ENCODE data around the gene TRIM72.

Gene TRIM72

DNA sequence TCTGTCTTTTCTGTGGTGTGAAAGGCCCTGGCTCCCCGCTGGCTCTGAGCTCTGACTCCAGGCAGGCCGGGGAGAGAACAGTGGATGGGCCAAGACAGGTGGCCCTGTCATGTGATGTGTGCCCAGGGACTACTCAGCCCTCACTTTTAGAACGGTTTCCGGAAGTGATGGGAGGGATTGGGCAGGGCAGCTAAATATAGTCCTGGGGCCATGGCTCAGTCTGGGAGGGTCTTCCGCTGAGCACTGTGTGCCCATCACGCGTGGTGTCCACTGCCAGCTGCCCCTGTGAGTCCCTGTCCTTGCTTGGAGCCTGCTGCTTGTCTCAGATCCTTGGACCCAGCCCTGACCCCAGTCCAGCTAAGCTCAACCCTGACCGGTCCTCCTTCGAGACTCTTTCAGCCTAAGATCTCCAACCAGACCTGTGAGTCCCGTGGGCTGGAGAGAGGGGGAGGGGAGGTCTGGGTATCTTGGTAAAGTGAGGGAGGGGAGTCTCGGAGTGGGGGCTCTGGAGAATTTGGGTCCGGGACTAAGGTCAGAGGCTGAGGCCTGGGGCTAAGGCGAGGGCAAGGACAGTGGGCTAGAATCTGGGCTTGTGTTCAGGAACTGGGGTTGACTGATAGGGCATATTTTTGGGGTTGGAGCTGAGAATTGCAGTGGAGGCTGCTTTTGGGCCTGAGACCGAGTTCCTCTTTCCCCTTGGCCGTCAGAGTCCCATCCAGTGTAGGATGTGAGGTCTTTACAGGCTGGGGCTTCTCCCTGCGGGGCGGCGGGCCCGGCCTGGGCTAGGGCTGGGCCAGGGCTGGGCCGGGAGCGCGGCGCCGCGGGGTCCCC is at the start of gene TRIM72:
TRIM72 (plus strand) TSS at position 243 of the 831 bp plus-strand sequence. CDS start 620 bp downstream, outside the sequence.
- no peak for DNase-seq

GRCh38 chr16:31167315-31167714 is 46.6 kb upstream of the TRIM72 start:
- no peak for DNase-seq

DNA sequence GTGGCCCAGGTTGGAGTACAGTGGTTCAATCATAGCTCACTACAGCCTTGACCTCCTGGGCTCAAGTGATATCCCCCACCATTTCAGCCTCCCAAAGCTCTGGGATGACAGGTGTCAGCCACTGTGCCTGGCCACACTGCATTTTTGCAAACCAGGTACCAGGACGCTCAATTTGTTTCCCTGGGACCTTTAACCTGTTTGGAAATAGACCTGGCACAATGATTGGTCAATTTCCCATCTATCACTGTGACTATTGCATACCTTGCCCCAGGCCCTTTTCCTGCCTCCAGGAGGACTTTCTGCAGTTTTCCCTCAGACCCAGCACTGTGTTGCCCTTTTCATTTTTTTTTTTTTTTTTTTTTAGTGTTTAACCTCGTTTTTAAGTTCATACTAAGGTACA is 45.1 kb upstream of the TRIM72 start:
- no peak for DNase-seq

GRCh38 chr16:31170048-31170447 is 43.9 kb upstream of the TRIM72 start:
- DNase-seq = peak; percentile 76

DNA sequence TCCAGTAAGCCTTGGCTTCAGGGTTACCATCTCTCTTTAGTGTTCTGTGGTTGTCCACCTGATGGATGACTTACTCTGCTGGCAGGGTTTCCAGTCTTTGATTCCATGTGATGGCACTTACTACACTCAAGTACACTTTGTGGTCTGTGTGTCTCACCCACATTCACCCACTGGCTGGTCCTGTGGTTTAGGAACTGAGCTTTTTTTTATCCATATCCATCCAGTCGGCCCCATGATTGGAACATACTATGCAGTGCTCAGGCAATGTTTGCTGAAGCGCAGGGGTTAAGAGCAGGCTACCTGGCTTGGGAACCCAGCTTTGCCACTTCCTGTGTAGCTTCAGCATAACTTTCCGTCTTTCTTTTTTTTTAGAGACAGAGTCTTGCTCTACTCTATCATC is 36.8 kb upstream of the TRIM72 start:
- DNase-seq = no peak

DNA sequence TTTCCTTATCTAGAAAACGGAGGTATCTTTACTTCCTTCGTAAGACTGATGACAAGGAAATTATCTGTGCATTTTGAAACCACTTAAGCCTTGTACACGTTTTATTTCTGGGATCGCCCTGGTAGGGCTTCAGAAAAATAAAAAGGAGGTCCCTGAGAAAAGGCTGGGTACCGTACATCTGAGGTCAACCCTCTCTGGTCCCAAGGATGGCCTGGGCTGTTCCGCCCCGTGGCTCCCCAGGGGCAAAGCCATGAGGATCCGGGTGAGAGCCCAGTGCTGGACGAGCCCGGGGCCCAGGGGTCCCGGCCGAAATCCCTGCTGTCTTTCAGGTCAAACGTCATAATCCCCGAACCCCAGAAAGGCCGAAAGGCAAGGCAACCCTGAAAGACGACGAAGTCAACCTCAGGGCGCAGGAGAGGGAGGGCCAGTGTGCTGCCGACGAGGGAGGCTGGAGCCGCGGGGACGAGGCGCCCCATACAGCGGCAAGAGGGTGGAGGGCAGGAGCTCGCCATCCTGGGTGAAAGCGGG is 34.6 kb upstream of the TRIM72 start:
- no peak for DNase-seq

- peak; percentile 92 for DNase-seq
Measured at GRCh38 chr16:31179747-31180459, 34.0 kb upstream of the TRIM72 start, which contains the start of gene FUS. Gene FUS (plus strand): TSS chr16:31180139. CDS start chr16:31180215, 76 bp downstream.

- DNase-seq = peak; percentile 12
Measured at GRCh38 chr16:31181102-31181830, 32.7 kb upstream of the TRIM72 start.

DNA sequence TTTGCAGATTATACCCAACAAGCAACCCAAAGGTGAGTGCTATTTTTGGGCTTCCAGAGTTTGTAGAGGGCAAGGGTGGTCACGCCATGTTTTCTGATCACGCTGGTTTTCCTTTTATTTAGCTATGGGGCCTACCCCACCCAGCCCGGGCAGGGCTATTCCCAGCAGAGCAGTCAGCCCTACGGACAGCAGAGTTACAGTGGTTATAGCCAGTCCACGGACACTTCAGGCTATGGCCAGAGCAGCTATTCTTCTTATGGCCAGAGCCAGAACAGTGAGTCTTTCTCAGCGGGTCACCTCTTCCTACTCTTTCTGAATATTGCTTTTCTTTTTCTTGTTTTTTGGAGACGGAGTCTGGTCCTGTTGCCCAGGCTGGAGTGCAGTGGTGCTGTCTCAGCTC is 31.5 kb upstream of the TRIM72 start:
- no peak for DNase-seq

GRCh38 chr16:31183432-31184428 is 30.2 kb upstream of the TRIM72 start:
- no peak for DNase-seq

- no peak for DNase-seq
Measured at GRCh38 chr16:31184888-31185287, 29.0 kb upstream of the TRIM72 start.

DNA sequence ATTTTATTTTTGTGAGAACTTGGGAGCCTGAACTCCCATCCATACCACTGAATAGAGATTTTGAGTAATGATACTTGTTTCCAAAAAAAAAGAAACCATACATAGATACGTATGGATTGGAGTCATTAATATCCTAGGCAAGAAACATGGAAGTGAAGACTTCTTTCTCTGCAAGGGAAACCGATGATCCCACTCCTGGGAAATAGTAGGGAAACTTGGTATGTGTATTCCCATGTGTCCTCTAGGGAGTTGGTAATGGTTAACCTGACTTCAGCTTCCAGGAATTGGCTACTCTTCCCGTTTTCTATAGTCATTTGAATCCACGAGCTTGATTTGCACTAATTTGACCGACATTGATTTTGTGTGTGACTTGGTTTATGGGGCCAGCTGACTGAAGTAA is 28.6 kb upstream of the TRIM72 start:
- DNase-seq = no peak

DNA sequence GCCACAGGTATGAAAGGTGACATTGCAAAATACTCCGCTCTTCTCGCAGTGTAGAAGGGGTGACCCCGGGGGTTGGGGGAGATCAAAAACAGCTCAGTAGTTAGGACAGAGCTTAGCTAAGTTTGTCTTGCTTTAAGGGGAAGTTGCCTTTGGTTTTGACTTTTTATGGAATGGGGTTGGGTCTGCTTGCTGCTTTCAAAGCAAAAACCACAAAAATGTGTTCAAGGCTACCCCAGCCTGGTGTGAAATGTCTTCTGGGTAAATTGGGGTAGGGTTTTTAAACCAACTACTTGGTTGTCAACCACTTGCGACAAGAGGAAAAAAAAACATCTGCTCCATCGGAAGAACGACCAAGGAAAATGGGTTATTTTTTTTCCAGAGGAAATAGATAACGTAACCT is 27.7 kb upstream of the TRIM72 start:
- DNase-seq = no peak

GRCh38 chr16:31186930-31187807 is 26.8 kb upstream of the TRIM72 start:
- no peak for DNase-seq

DNA sequence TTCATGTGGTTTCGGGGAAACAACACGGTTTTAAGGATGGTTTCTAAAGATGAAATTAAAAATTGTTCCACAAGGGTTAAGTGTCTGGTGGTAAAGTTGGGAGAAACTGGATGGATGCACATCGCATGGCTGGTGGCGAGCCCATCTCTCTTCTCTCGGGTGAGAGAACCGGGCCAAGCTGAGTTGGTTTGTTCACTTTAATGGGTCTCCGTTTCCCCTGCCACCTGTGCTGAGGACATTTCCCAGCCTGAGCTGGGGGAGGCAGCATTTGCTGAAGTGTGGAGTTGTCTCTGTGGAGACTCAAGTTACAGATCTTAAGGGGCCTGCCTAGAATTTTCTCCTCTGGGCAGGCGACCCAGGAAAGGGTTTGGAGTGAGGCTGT is 26.1 kb upstream of the TRIM72 start:
- no peak for DNase-seq

- no peak for DNase-seq
Measured at GRCh38 chr16:31188450-31189411, 25.2 kb upstream of the TRIM72 start.

GRCh38 chr16:31189412-31189778 is 24.5 kb upstream of the TRIM72 start:
- DNase-seq = no peak

DNA sequence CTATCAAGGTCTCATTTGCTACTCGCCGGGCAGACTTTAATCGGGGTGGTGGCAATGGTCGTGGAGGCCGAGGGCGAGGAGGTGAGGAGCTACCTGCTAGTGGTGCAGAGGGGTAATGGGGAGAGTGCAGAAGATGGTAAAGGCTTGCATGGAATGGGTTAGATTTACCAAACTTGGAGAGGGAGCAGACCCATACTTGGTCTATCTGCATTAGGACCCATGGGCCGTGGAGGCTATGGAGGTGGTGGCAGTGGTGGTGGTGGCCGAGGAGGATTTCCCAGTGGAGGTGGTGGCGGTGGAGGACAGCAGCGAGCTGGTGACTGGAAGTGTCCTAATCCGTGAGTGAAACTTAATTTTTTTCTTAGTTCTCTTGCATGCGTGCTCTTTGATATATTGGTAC is 23.9 kb upstream of the TRIM72 start:
- DNase-seq = no peak

DNA sequence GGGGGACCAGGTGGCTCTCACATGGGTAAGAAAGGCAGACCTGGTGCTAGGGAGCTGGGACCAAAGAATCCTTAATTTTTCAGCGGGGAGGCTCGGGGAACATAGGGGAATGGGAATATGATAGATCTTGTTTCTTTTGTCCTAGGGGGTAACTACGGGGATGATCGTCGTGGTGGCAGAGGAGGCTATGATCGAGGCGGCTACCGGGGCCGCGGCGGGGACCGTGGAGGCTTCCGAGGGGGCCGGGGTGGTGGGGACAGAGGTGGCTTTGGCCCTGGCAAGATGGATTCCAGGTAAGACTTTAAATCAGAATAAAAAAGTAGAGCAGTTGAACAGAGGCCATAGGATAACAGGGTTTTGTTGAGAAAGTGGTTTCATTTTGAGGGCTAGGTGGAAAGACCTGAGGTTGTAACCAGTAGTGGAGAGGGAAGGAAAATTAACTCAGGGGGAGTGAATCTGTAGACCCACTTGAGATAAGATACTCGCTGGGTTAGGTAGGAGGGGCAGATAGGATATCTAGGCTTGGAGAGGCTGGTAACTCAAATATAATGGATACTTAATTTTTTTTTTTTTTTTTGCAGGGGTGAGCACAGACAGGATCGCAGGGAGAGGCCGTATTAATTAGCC is 23.0 kb upstream of the TRIM72 start:
- DNase-seq = no peak

All from NCI-H2227 treated with DMSO at 0.1 percent for 48 hours (cell line).